H9 (cell line): ENCODE measurements around the gene MAPK8IP2. TPM values are rescaled to one million over a fixed set of nuclear protein-coding genes. Genes with fewer than 3 reads are reported as not detected.
A peak's percentile ranks its signal among the peaks of the same experiment; 100 is the strongest.

Source experiments
- DNase-seq: peaks from one replicate; pipeline ENCODE4 v3.0.0-alpha.2; 2017
- H2AFZ ChIP-seq: one replicate; pipeline ENCODE4 v1.6.1; 2013; ENCODE audit warnings: mild to moderate bottlenecking, low read length, control low read depth, moderate library complexity
- H2AK5ac ChIP-seq: 2 replicates; pipeline ENCODE4 v1.6.1; 2013; ENCODE audit warnings: low read length, control low read depth, mixed read lengths; ENCODE audit not compliant: insufficient read length
- H2BK120ac ChIP-seq: one replicate; pipeline ENCODE4 v1.6.1; 2013; ENCODE audit warnings: low read depth, mild to moderate bottlenecking, low read length, control low read depth, inconsistent platforms; ENCODE audit not compliant: poor library complexity, severe bottlenecking
- H2BK12ac ChIP-seq: 2 replicates; pipeline ENCODE4 v1.6.1; 2013; ENCODE audit warnings: low read length, control low read depth, mixed read lengths, low read depth; ENCODE audit not compliant: insufficient read length
- H2BK15ac ChIP-seq: 2 replicates; pipeline ENCODE4 v1.6.1; 2013; ENCODE audit warnings: low read depth, low read length, control low read depth
- H2BK20ac ChIP-seq: one replicate; pipeline ENCODE4 v1.6.1; 2013; ENCODE audit warnings: low read depth, mild to moderate bottlenecking, low read length, control low read depth, inconsistent platforms; ENCODE audit not compliant: poor library complexity, severe bottlenecking
- H2BK5ac ChIP-seq: 2 replicates; pipeline ENCODE4 v1.6.1; 2013; ENCODE audit warnings: low read length, control low read depth, mixed read lengths; ENCODE audit not compliant: insufficient read length
- H3K14ac ChIP-seq: 2 replicates; pipeline ENCODE4 v1.6.1; 2013; ENCODE audit warnings: low read length, control low read depth; ENCODE audit not compliant: insufficient read depth
- H3K18ac ChIP-seq: 2 replicates; pipeline ENCODE4 v1.6.1; 2013; ENCODE audit warnings: low read depth, mild to moderate bottlenecking, mixed read lengths, low read length, control low read depth; ENCODE audit not compliant: insufficient read length
- H3K23ac ChIP-seq: 2 replicates; pipeline ENCODE4 v1.6.1; 2013; ENCODE audit warnings: low read length, control low read depth, mixed read lengths, low read depth; ENCODE audit not compliant: insufficient read length
- H3K23me2 ChIP-seq: 2 replicates; pipeline ENCODE4 v1.6.1; 2013; ENCODE audit warnings: low read depth, mild to moderate bottlenecking, mixed read lengths, low read length, control low read depth; ENCODE audit not compliant: insufficient read length, poor library complexity, severe bottlenecking
- H3K27ac ChIP-seq: 2 replicates; pipeline ENCODE4 v1.5.1; 2013; ENCODE audit warnings: low read length, control low read depth, mixed read lengths, low read depth; ENCODE audit not compliant: insufficient read length
- H3K27me3 ChIP-seq: 2 replicates; pipeline ENCODE4 v1.6.1; 2013; ENCODE audit warnings: low read length, control low read depth, inconsistent platforms; ENCODE audit not compliant: insufficient read depth
- H3K4ac ChIP-seq: 2 replicates; pipeline ENCODE4 v1.6.1; 2013; ENCODE audit warnings: low read depth, mild to moderate bottlenecking, control low read depth, inconsistent platforms, low read length, moderate library complexity
- H3K4me1 ChIP-seq: 2 replicates; pipeline ENCODE4 v1.6.1; 2013; ENCODE audit warnings: low read length, control low read depth, inconsistent platforms; ENCODE audit not compliant: insufficient read depth
- H3K4me2 ChIP-seq: 2 replicates; pipeline ENCODE4 v1.6.1; 2013; ENCODE audit warnings: low read length, control low read depth, mixed read lengths; ENCODE audit not compliant: insufficient read length, insufficient read depth
- H3K56ac ChIP-seq: 2 replicates; pipeline ENCODE4 v1.6.1; 2013; ENCODE audit warnings: low read depth, mild to moderate bottlenecking, mixed read lengths, low read length, control low read depth; ENCODE audit not compliant: insufficient read length
- H3K79me1 ChIP-seq: 2 replicates; pipeline ENCODE4 v1.6.1; 2013; ENCODE audit warnings: low read depth, mild to moderate bottlenecking, moderate library complexity, low read length, control low read depth, inconsistent platforms; ENCODE audit not compliant: insufficient read depth, poor library complexity, severe bottlenecking
- H3K79me2 ChIP-seq: 2 replicates; pipeline ENCODE4 v1.6.1; 2013; ENCODE audit warnings: low read length, control low read depth, inconsistent platforms; ENCODE audit not compliant: insufficient read depth
- H3K9ac ChIP-seq: 2 replicates; pipeline ENCODE4 v1.6.1; 2013; ENCODE audit warnings: low read length, control low read depth, mixed read lengths; ENCODE audit not compliant: insufficient read length; ENCODE audit errors: extremely low read depth
- H3K9me3 ChIP-seq: one replicate; pipeline ENCODE4 v1.6.1; 2013; ENCODE audit warnings: low read depth, low read length, inconsistent platforms; ENCODE audit not compliant: control insufficient read depth
- H3T11ph ChIP-seq: one replicate; pipeline ENCODE4 v1.6.1; 2013; ENCODE audit warnings: mild to moderate bottlenecking, low read length, control low read depth, inconsistent platforms
- H4K20me1 ChIP-seq: one replicate; pipeline ENCODE4 v1.6.1; 2013; ENCODE audit not compliant: control insufficient read depth, insufficient read length, insufficient read depth
- H4K5ac ChIP-seq: 2 replicates; pipeline ENCODE4 v1.6.1; 2013; ENCODE audit warnings: low read depth, mild to moderate bottlenecking, mixed read lengths, low read length, control low read depth; ENCODE audit not compliant: insufficient read length
- H4K8ac ChIP-seq: replicated peaks from 2 replicates; pipeline ENCODE4 v1.6.1; 2013; ENCODE audit warnings: low read length, control low read depth, mixed read lengths, low read depth; ENCODE audit not compliant: insufficient read length
- H4K91ac ChIP-seq: 2 replicates; pipeline ENCODE4 v1.6.1; 2013; ENCODE audit warnings: low read depth, mild to moderate bottlenecking, moderate library complexity, mixed read lengths, low read length, control low read depth; ENCODE audit not compliant: insufficient read length
- H3K27ac Mint-ChIP-seq, 3 experiments: 2 replicates in 2 of 3; 3 replicates in 1 of 3; pipeline ENCODE4 v1.8.0; 2020 to 2021; ENCODE audit warnings: mixed read lengths in 3 of 3, mild to moderate bottlenecking in 1 of 3, moderate library complexity in 1 of 3
- H3K27me3 Mint-ChIP-seq: 2 replicates; pipeline ENCODE4 v1.8.0; 2021; ENCODE audit warnings: low read depth, mild to moderate bottlenecking, moderate library complexity, mixed read lengths
- H3K36me3 Mint-ChIP-seq, 3 experiments: 2 replicates in 2 of 3; 3 replicates in 1 of 3; pipeline ENCODE4 v1.8.0; 2020 to 2021; ENCODE audit warnings: low read depth in 3 of 3, mixed read lengths in 3 of 3; ENCODE audit not compliant: insufficient read depth in 1 of 3
- H3K4me1 Mint-ChIP-seq, 2 experiments: 2 replicates each; pipeline ENCODE4 v1.8.0; 2020; ENCODE audit warnings: mixed read lengths in 2 of 2
- H3K4me3 Mint-ChIP-seq, 2 experiments: 2 replicates in 1 of 2; 3 replicates in 1 of 2; pipeline ENCODE4 v1.8.0; 2020 to 2021; ENCODE audit warnings: mild to moderate bottlenecking in 2 of 2, mixed read lengths in 2 of 2, moderate library complexity in 1 of 2
- H3K9me3 Mint-ChIP-seq, 2 experiments: 2 replicates in 1 of 2; 3 replicates in 1 of 2; pipeline ENCODE4 v1.8.0; 2020; ENCODE audit warnings: mild to moderate bottlenecking in 2 of 2, mixed read lengths in 2 of 2, moderate library complexity in 1 of 2
- WGBS: extraction: QIAGEN DNeasy Blood & Tissue Kit; methylation state at CpG from one replicate; pipeline ENCODE4 v1.1.7; 2013; ENCODE audit warnings: missing lambda C conversion rate, low lambda C conversion rate, mixed read lengths; ENCODE audit not compliant: insufficient read length; ENCODE audit errors: extremely low coverage; 5-methylcytosine and 5-hydroxymethylcytosine counted together
- total RNA-seq: library from RNA; stranded (reverse); gene quantifications from 2 replicates; pipeline ENCODE4 v1.2.1, GENCODE V29; 2021
- TF ChIP-seq, protein P1 (sequence below): fragments of 200-600 bp; sonication (generic); conservative IDR thresholded peaks from 3 replicates; pipeline ENCODE4 v1.8.0; 2021; ENCODE audit warnings: antibody characterized with exemption, mild to moderate bottlenecking

Gene MAPK8IP2
- total RNA-seq, 1 experiment from 2014 or later, result 5.7 TPM

GRCh38 chr22:50576070-50576469, 24.5 kb upstream of the MAPK8IP2 start:
- H3K4me1 ChIP-seq, result no peaks in the 10 kb centered on the region
- no peaks in the 10 kb centered on the region for H3K9me3 ChIP-seq
- no peak overlapping the region for H3K4me2 ChIP-seq
- no peaks in the 10 kb centered on the region for H3K4me1 Mint-ChIP-seq
- H3K23ac ChIP-seq, result no peak overlapping the region
- DNase-seq, result peak; percentile 55
- TF ChIP-seq, protein P1, sequence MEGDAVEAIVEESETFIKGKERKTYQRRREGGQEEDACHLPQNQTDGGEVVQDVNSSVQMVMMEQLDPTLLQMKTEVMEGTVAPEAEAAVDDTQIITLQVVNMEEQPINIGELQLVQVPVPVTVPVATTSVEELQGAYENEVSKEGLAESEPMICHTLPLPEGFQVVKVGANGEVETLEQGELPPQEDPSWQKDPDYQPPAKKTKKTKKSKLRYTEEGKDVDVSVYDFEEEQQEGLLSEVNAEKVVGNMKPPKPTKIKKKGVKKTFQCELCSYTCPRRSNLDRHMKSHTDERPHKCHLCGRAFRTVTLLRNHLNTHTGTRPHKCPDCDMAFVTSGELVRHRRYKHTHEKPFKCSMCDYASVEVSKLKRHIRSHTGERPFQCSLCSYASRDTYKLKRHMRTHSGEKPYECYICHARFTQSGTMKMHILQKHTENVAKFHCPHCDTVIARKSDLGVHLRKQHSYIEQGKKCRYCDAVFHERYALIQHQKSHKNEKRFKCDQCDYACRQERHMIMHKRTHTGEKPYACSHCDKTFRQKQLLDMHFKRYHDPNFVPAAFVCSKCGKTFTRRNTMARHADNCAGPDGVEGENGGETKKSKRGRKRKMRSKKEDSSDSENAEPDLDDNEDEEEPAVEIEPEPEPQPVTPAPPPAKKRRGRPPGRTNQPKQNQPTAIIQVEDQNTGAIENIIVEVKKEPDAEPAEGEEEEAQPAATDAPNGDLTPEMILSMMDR, result peak; percentile 49; the same call in 2 of the 3 replicates
- no peaks in the 10 kb centered on the region for H3K79me2 ChIP-seq
- H3K14ac ChIP-seq, result no peak overlapping the region
- H2BK5ac ChIP-seq, result no peak overlapping the region
- H3T11ph ChIP-seq, result no peak overlapping the region
- H3K9ac ChIP-seq, result no peak overlapping the region
- no peak overlapping the region for H2BK20ac ChIP-seq
- peak overlapping the region in 1 of 3 experiments; percentile 46; a peak in 1 of 7 replicates for H3K27ac Mint-ChIP-seq
- no peak overlapping the region for H3K18ac ChIP-seq
- H2BK12ac ChIP-seq, result no peak overlapping the region
- H3K27me3 ChIP-seq, result no peaks in the 10 kb centered on the region
- no peaks in the 10 kb centered on the region for H4K20me1 ChIP-seq
- H2BK120ac ChIP-seq, result no peak overlapping the region
- H2AFZ ChIP-seq, result no peak overlapping the region
- no peaks in the 10 kb centered on the region for H3K23me2 ChIP-seq
- H4K8ac ChIP-seq, result no peak overlapping the region
- no peak overlapping the region for H2AK5ac ChIP-seq
- H3K4ac ChIP-seq, result no peak overlapping the region
- no peak overlapping the region for H4K5ac ChIP-seq
- no peak overlapping the region for H4K91ac ChIP-seq
- H2BK15ac ChIP-seq, result no peak overlapping the region
- peaks cover 4 to 69% (median 63%) of the 10 kb centered on the region in 3 experiments for H3K36me3 Mint-ChIP-seq
- no peak overlapping the region for H3K4me3 Mint-ChIP-seq
- no peak overlapping the region for H3K56ac ChIP-seq
- no CpG with 5 or more reads among the region's 5 CpGs for WGBS
- H3K79me1 ChIP-seq, result no peaks in the 10 kb centered on the region
- no peaks in the 10 kb centered on the region for H3K9me3 Mint-ChIP-seq
- no peaks in the 10 kb centered on the region; the same call in 1 of the 2 replicates for H3K27me3 Mint-ChIP-seq
- H3K27ac ChIP-seq, result no peak overlapping the region
